GM21367 (cell line): ENCODE measurements around the gene CYFIP2.

Experiments used
- ATAC-seq: cut with Tn5 transposase; IDR thresholded peaks from one replicate; pipeline ENCODE4 v1.9.1; 2021; ENCODE audit not compliant: unreplicated experiment

The CYFIP2 gene

DNA sequence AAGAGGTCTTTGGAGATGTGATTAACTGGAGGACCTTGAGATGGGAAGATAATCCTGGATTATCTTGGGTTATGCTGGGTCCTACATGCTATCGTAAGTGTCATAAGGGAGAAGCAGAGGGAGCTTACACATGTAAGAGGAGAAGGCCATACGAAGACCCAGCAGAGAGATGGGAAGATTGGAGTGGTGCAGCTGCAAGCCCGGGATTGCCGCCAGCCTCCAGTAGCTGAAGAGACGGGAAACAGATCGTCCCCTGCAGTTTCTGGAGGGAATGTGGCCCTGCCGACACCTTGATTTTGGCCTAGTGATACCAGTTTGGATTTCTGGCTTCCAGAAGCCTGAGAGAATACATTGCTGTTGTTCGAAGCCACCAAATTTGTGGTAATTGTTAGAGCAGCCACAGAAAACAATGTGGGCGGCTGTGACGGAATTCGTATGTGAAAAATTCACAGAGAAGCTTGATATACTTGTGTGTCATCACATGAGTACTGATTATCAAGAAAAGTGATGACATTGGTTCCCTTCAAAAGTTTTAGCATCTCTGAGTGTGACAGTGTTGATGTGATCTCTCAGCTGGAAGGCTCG, 86.9 kb downstream of the CYFIP2 start:
- ATAC-seq = no peak

DNA sequence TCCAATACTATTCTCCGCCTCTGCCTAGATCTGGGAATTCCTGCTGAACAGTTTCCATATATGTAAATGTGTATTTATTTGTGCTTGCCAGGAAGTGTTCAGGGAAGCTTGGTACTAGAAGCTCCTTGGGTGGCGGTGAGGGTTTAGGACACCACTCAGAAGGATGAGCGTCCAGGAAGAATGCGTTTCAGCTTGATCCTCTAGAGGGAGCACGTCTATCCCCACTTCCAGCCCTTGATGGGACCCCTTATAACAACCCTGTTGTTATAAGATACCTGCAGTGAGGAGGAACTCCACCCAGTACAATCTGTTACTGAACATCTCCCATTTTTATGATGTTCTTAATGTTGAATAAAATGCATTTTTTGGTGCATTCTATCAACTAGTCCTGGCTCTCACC, 88.9 kb downstream of the CYFIP2 start:
- no peak for ATAC-seq

DNA sequence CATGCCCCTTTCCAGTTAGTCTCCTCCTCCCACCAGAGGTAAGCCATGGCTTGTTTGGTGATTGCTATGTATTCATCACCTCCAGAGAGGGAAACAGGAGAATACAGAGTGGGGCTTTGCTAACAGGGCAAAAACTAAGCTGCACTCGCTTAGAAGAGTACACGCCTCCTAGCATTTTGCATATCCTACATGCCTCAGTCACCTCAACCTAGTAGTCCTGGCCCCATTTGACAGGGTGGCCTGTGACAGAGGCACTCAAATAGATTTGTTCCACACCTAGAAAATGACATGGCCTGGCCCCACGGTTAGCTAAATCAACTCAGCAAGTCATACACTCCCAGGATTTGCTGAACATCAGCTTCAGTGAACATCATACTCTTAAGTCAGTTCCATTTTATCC, 90.7 kb downstream of the CYFIP2 start:
- ATAC-seq = no peak

GRCh38 chr5:157357823-157358222, 91.9 kb downstream of the CYFIP2 start:
- no peak for ATAC-seq

DNA sequence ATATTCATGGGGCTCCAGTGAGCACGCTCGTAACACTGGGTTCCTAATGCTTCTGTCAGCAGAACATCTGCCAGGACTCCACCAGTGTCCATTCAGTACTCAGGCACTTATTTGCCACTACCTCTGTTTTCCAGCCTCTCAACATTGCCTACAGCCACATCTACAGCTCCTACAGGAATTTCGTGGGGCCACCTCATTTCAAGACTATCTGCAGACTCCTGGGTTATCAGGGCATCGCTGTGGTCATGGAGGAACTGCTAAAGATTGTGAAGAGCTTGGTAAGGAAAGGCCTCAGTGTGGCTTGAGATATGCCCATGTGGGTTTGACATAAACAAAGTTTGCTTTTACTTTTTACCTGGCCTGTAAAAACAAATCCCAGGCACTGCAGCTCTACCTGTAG, 92.9 kb downstream of the CYFIP2 start:
- no peak for ATAC-seq

- no peak for ATAC-seq
These were observed 93.6 kb downstream of the CYFIP2 start for GRCh38 chr5:157359356-157360055.

GRCh38 chr5:157362012-157362411, 96.1 kb downstream of the CYFIP2 start:
- no peak for ATAC-seq

- ATAC-seq = no peak
These were observed 96.6 kb downstream of the CYFIP2 start for GRCh38 chr5:157362502-157362901.

DNA sequence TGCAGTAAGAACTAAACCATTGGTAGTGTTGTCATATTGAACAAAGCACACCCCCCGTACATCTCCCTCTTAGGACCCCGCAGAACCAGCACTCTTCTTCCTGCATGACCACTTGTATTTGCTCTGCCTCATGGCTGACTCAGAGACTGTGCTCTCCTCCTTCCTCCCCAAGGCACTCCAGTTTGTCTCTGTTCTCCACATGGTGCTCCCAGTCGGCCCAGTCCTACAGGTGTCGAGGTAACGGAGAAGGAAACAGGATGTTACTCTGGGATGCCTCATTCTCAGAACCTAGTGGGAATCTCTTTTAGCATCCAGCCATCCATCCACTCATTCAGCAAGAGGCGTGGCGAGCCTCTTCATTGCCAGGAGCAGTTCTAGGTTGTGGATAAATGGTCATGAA, 97.1 kb downstream of the CYFIP2 start:
- no peak for ATAC-seq

GRCh38 chr5:157365732-157366131, 99.8 kb downstream of the CYFIP2 start:
- no peak for ATAC-seq

- no peak for ATAC-seq
These were observed 101.1 kb downstream of the CYFIP2 start for GRCh38 chr5:157366741-157367674.

GRCh38 chr5:157369507-157369906, 103.6 kb downstream of the CYFIP2 start:
- no peak for ATAC-seq

DNA sequence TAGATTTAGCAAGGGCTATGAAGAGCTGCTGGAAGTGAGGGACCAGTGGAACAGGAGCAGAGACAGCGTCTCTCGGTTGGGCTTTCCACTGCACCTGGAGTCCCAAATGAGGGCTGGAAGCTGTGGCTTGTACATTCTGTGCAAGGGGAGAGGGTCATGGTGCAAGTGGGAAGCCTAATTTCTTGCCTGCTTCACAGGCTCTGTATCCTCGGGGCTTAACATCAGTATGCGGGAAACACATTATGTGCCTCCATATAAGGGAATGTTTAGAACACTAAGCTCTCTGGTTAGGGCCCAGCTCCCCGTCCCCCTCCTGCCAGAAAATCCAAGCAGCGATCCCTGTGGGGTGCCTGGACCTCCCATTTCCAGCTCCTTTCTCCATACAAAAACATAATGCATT, 105.0 kb downstream of the CYFIP2 start:
- no peak for ATAC-seq

GRCh38 chr5:157371655-157372471, 105.9 kb downstream of the CYFIP2 start:
- no peak for ATAC-seq

GRCh38 chr5:157372472-157372822, 106.5 kb downstream of the CYFIP2 start:
- ATAC-seq = no peak

DNA sequence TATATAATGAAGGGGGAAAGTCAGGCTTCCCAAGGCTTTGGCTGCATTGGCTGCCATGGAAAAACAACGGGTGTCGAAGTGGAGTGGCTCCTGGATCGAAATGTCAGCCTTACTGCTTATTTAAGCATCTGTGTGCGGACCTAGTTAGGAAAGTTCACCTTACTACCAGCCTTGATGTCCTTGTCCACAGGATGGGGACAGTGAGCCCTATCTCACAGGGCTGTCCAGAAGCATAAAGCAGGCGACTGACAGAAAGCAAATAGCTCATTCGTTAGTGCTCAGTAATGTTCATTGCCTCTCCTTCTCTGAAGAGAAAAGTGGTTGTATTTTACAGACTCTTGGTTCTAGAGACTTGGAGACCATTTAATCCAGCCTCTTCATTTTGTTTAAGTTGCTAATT, 112.6 kb downstream of the CYFIP2 start:
- ATAC-seq = no peak

- ATAC-seq = no peak
These were observed 114.1 kb downstream of the CYFIP2 start for GRCh38 chr5:157379983-157380382.

DNA sequence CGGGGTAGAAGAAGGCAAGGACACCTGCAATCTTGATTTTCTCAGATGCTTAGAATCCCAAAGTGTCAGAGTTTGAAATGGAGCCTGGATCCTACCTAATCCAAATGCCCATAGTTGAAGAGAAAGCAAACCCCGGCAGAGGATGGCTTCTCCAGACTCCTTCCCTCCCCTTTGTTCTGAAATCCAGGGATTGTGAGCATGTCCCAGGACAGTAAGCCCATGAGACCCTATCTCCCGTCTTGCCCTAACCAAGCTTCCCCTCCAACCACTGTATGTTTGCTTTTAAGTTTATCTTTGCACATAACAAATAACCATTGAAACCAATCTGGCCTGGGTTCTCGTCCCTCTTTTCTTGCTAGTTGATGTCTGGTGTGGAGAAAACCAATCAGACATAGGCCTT, 115.8 kb downstream of the CYFIP2 start:
- no peak for ATAC-seq

- no peak for ATAC-seq
These were observed 117.3 kb downstream of the CYFIP2 start for GRCh38 chr5:157382996-157383800.

DNA sequence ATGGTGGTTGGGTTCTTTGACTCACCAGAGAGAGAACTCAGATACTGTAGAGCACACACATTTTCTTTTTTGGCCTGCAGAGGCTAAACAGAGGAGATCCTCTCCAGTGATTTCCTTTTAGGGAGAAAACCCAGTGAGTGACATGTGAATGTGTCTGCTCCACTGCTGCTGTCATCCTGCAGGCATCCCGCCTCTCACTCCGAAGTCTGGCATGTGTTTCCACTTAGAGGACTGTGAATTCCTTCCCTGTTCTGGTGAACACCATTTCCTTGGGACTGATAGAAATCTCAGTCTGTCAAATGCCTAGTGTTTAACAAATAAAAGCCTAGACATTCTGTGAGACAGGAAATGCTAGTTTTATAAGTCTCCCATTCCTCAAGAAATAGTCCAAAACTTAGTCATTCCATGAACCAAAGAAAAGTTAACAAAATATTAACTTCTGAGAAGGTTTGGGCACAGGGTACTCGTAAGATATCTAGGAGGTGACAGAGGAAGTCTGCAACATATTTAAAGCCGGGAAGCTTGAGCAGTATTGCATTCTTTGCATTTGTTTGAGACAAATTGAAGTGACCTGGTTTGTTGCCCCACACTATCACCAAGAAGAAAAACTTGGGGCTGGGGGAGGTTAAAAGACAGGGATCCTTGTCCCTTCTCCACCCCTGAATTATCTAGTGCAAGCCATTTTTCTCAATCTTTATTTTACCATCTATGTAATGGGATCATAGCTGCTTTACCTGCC, 119.2 kb downstream of the CYFIP2 start:
- ATAC-seq = no peak
